NOMO-1 treated with DMSO at 0.1 percent for 48 hours (cell line): ENCODE data around the gene EPN2.
A peak's percentile ranks its signal among the peaks of the same experiment; 100 is the strongest.
"Not testable (repeated sequence)": the region's sequence is repeated elsewhere in the genome, so short reads cannot be mapped to it uniquely, and the experiment has no call there.

Experiments
- DNase-seq: peaks from one replicate; lab custom pipeline; 2025; ENCODE audit not compliant: unreplicated experiment; lab: John Stamatoyannopoulos, UW

EPN2 gene

GRCh38 chr17:19264681-19265080 lies 27.5 kb downstream of the EPN2 start:
- no peak for DNase-seq

- DNase-seq: no peak
Measured at GRCh38 chr17:19265755-19266154, 28.6 kb downstream of the EPN2 start.

- no peak for DNase-seq
Measured at GRCh38 chr17:19268611-19269010, 31.4 kb downstream of the EPN2 start.

- DNase-seq: peak; percentile 33
Measured at GRCh38 chr17:19269106-19269505, 31.9 kb downstream of the EPN2 start.

- DNase-seq: no peak
Measured at GRCh38 chr17:19269641-19270040, 32.5 kb downstream of the EPN2 start.

- DNase-seq: no peak
Measured at GRCh38 chr17:19270347-19270703, 33.2 kb downstream of the EPN2 start.

GRCh38 chr17:19270704-19271611 lies 33.8 kb downstream of the EPN2 start:
- DNase-seq: peak; percentile 19

- DNase-seq: no peak
Measured at GRCh38 chr17:19271780-19272357, 34.7 kb downstream of the EPN2 start.

- DNase-seq: no peak
Measured at GRCh38 chr17:19273731-19274130, 36.6 kb downstream of the EPN2 start.

- no peak for DNase-seq
Measured at GRCh38 chr17:19274893-19275292, 37.7 kb downstream of the EPN2 start.

GRCh38 chr17:19275457-19276127 lies 38.4 kb downstream of the EPN2 start:
- DNase-seq: no peak

GRCh38 chr17:19278284-19278683 lies 41.1 kb downstream of the EPN2 start:
- DNase-seq: not testable (repeated sequence)

- DNase-seq: no peak
Measured at GRCh38 chr17:19278729-19279128, 41.6 kb downstream of the EPN2 start.

- DNase-seq: no peak
Measured at GRCh38 chr17:19281161-19281560, 44.0 kb downstream of the EPN2 start.

- DNase-seq: no peak
Measured at GRCh38 chr17:19284005-19284959, 47.1 kb downstream of the EPN2 start.

- no peak for DNase-seq
Measured at GRCh38 chr17:19285213-19285900, 48.2 kb downstream of the EPN2 start.

GRCh38 chr17:19286751-19287341 lies 49.7 kb downstream of the EPN2 start:
- no peak for DNase-seq

- DNase-seq: no peak
Measured at GRCh38 chr17:19287651-19288050, 50.5 kb downstream of the EPN2 start.

- DNase-seq: no peak
Measured at GRCh38 chr17:19288453-19288852, 51.3 kb downstream of the EPN2 start.
